K562 (cell line): ENCODE measurements around the gene ORAI2. TPM values are rescaled to one million over a fixed set of nuclear protein-coding genes. Genes with fewer than 3 reads are reported as not detected.
A peak's percentile ranks its signal among the peaks of the same experiment; 100 is the strongest.

Experiments used
- ATAC-seq: fragments of 200-7000 bp; cut with Tn5 transposase; 3 replicates; pipeline ENCODE4 v1.9.1; 2020; ENCODE audit warnings: moderate library complexity
- BruUV-seq: library from RNA; stranded (reverse); fragments of 400-500 nt; replicated peaks from 2 replicates; lab custom pipeline; 2021; lab: Mats Ljungman, UMichigan
- CTCF ChIA-PET: fragments of 300-600 bp; formaldehyde crosslinking; extraction: SDS; loops from one replicate; lab custom pipeline; 2021; ENCODE audit warnings: low intra/inter-chr PET ratio; lab: Yijun Ruan, JAX
- POLR2A ChIA-PET: fragments of 300-600, 350-650 bp; sonication (Branson Sonifier 250); formaldehyde crosslinking; extraction: SDS; loops from one replicate; lab custom pipeline; 2021; ENCODE audit warnings: antibody characterized with exemption, inconsistent platforms; lab: Yijun Ruan, JAX
- DNase-seq, 4 experiments: peaks; one replicate each; pipeline versions ENCODE4 v3.0.0 to v3.0.0-alpha.2; 2011 to 2018; ENCODE audit warnings: low spot score in 3 of 4, mixed read lengths in 3 of 4; ENCODE audit errors: extremely low read depth in 1 of 4
- FAIRE-seq: peaks from 2 replicates; lab custom pipeline; 2011; peaks lifted over from hg19 to GRCh38; lab: Jason Lieb, UNC
- H2AFZ ChIP-seq: 2 replicates; pipeline ENCODE4 v1.6.0; 2011; ENCODE audit warnings: low read depth, low read length, control low read depth, inconsistent platforms
- H3K27ac ChIP-seq: fragments of 200-600 bp; 3 replicates; pipeline ENCODE4 v1.8.0; 2011; ENCODE audit warnings: low read depth, mild to moderate bottlenecking, control low read depth, inconsistent platforms, low read length, moderate library complexity, mixed read lengths; ENCODE audit errors: extremely low read depth
- H3K27me3 ChIP-seq, 2 experiments: fragments of 300-600 bp in 1 of 2; 2 replicates in 1 of 2; 3 replicates in 1 of 2; pipeline versions ENCODE4 v1.6.0 to v1.8.0; 2011; ENCODE audit warnings: inconsistent platforms in 2 of 2, low read length in 2 of 2, mild to moderate bottlenecking in 1 of 2, mixed read lengths in 1 of 2, moderate library complexity in 1 of 2; ENCODE audit not compliant: control insufficient read depth in 2 of 2, insufficient read depth in 2 of 2
- H3K36me3 ChIP-seq: fragments of 300-600 bp; 3 replicates; pipeline ENCODE4 v1.8.0; 2011; ENCODE audit warnings: mild to moderate bottlenecking, low read length, inconsistent platforms; ENCODE audit not compliant: control insufficient read depth, insufficient read depth
- H3K4me1 ChIP-seq, 2 experiments: fragments of 200-600 bp in 1 of 2; replicated peaks in 1 of 2; 2 replicates in 1 of 2; 3 replicates in 1 of 2; pipeline versions ENCODE4 v1.5.1 to v1.8.0; 2011; ENCODE audit warnings: inconsistent platforms in 2 of 2, low read length in 2 of 2, mild to moderate bottlenecking in 1 of 2, mixed read lengths in 1 of 2, moderate library complexity in 1 of 2; ENCODE audit not compliant: control insufficient read depth in 2 of 2, insufficient read depth in 2 of 2
- H3K4me2 ChIP-seq: 2 replicates; pipeline ENCODE4 v1.6.1; 2011; ENCODE audit warnings: low read length, control low read depth, inconsistent platforms, mixed read lengths; ENCODE audit not compliant: insufficient read depth
- H3K4me3 ChIP-seq: fragments of 200-600 bp; sonication (generic), shearing (Covaris generic); 2 replicates; pipeline ENCODE4 v1.5.1; 2016; ENCODE audit warnings: control low read depth, inconsistent platforms
- H3K79me2 ChIP-seq: fragments of 200-600 bp; 3 replicates; pipeline ENCODE4 v1.8.0; 2011; ENCODE audit warnings: low read length, inconsistent platforms; ENCODE audit not compliant: control insufficient read depth, insufficient read depth
- H3K9ac ChIP-seq, 2 experiments: 2 replicates each; pipeline versions ENCODE4 v1.6.0 to v1.6.1; 2011; ENCODE audit warnings: low read depth in 2 of 2, low read length in 2 of 2, control low read depth in 1 of 2, inconsistent platforms in 1 of 2, mild to moderate bottlenecking in 1 of 2, mixed read lengths in 1 of 2; ENCODE audit not compliant: insufficient read depth in 1 of 2
- H3K9me1 ChIP-seq: one replicate; pipeline ENCODE4 v1.6.0; 2011; ENCODE audit warnings: inconsistent platforms, mild to moderate bottlenecking, low read length, moderate library complexity; ENCODE audit not compliant: control insufficient read depth, insufficient read depth
- H3K9me3 ChIP-seq: replicated peaks from 2 replicates; pipeline ENCODE4 v1.5.1; 2011; ENCODE audit warnings: low read depth, low read length, inconsistent platforms; ENCODE audit not compliant: control insufficient read depth, insufficient read depth
- H4K20me1 ChIP-seq: replicated peaks from 2 replicates; pipeline ENCODE4 v1.6.1; 2011; ENCODE audit warnings: low read length, inconsistent platforms, mixed read lengths; ENCODE audit not compliant: control insufficient read depth, insufficient read depth
- FOXA3 ChIP-seq, 2 experiments: fragments of 450-650 bp in 1 of 2; sonication (generic) in 1 of 2; formaldehyde crosslinking; IDR thresholded peaks in 1 of 2; conservative IDR thresholded peaks in 1 of 2; 2 replicates each; pipeline versions ENCODE4 v1.4.0 to v1.8.0; 2020 to 2022; ENCODE audit warnings: mild to moderate bottlenecking in 2 of 2, missing genetic modification reagents in 1 of 2
- HDAC2 ChIP-seq: fragments of 450-650 bp; IDR thresholded peaks from 2 replicates; pipeline ENCODE4 v1.6.1; 2016; ENCODE audit warnings: mild to moderate bottlenecking
- REST ChIP-seq, 2 experiments: fragments of 450-650 bp; formaldehyde crosslinking in 1 of 2; IDR thresholded peaks; 2 replicates each; pipeline versions ENCODE4 v1.4.0 to v1.6.1; 2014 to 2020; ENCODE audit warnings: mild to moderate bottlenecking in 2 of 2, borderline replicate concordance in 1 of 2, low read depth in 1 of 2
- ZNF212 ChIP-seq: fragments of 450-650 bp; formaldehyde crosslinking; IDR thresholded peaks from 2 replicates; pipeline ENCODE4 v1.4.0; 2020; ENCODE audit warnings: mild to moderate bottlenecking
- ZNF444 ChIP-seq: fragments of 250-450 bp; sonication (Bioruptor Pico); IDR thresholded peaks from 2 replicates; pipeline ENCODE4 v1.4.0; 2020; ENCODE audit warnings: mild to moderate bottlenecking, moderate library complexity
- WGBS: fragments of 100-300 bp; shearing (Covaris generic); methylation state at CpG from one replicate; pipeline ENCODE4 v1.1.6; 2016; ENCODE audit warnings: low coverage, mixed read lengths; ENCODE audit not compliant: insufficient coverage; ENCODE audit errors: missing lambda C conversion rate; 5-methylcytosine and 5-hydroxymethylcytosine counted together
- in situ Hi-C: fragments of 300-500 bp; cut with MboI; formaldehyde crosslinking; loops from 4 replicates; pipeline ENCODE4 v1.15.0; 2018; ENCODE audit warnings: inconsistent platforms, mixed read lengths
- intact Hi-C: fragments of 100-400 bp; cut with micrococcal nuclease; formaldehyde crosslinking; loops from 2 replicates; pipeline ENCODE4 v1.14.2; 2022
- polyA plus RNA-seq, 8 experiments: library from polyadenylated mRNA; depleted of rRNA in 4 of 8; stranded (reverse) in 5 of 8; unstranded in 3 of 8; fragments of >200 nt; fragmentation: Nextera tagmentation in 2 of 8; fragmentation: Illumina TruSeq in 1 of 8; extraction: Ambion mirVana in 2 of 8; extraction: Trizol in 1 of 8; gene quantifications; 2 replicates each; pipeline versions ENCODE4 v1.2.1 to v1.2.3, GENCODE V29; 2011 to 2014; ENCODE audit warnings: inconsistent platforms in 1 of 8, missing spikeins in 1 of 8
- total RNA-seq, 7 experiments: library from RNA; depleted of rRNA in 6 of 7; stranded (reverse); fragments of >200 nt in 6 of 7; fragmentation: Illumina TruSeq in 2 of 7; extraction: Trizol in 2 of 7; gene quantifications; 2 replicates each; pipeline versions ENCODE4 v1.2.1 to v1.2.3, GENCODE V29; 2011 to 2021; ENCODE audit warnings: low replicate concordance in 1 of 7
- TF ChIP-seq, protein P1 (sequence below): fragments of 200-800 bp; sonication (Bioruptor generic); IDR thresholded peaks from 2 replicates; pipeline ENCODE4 v1.6.1; 2017; ENCODE audit warnings: missing genetic modification characterization, missing compliant biosample characterization
- TF ChIP-seq, protein P2 (sequence below): fragments of 450-650 bp; formaldehyde crosslinking; IDR thresholded peaks from 2 replicates; pipeline ENCODE4 v1.4.0; 2022; ENCODE audit warnings: missing genetic modification characterization

Gene ORAI2
- total and polyA plus RNA-seq, 9 of the 15 experiments (the other 6 are each of a cell fraction or from before 2014, with no cell fraction given) = 1.1 to 27.7 (median 9.2) TPM

DNA sequence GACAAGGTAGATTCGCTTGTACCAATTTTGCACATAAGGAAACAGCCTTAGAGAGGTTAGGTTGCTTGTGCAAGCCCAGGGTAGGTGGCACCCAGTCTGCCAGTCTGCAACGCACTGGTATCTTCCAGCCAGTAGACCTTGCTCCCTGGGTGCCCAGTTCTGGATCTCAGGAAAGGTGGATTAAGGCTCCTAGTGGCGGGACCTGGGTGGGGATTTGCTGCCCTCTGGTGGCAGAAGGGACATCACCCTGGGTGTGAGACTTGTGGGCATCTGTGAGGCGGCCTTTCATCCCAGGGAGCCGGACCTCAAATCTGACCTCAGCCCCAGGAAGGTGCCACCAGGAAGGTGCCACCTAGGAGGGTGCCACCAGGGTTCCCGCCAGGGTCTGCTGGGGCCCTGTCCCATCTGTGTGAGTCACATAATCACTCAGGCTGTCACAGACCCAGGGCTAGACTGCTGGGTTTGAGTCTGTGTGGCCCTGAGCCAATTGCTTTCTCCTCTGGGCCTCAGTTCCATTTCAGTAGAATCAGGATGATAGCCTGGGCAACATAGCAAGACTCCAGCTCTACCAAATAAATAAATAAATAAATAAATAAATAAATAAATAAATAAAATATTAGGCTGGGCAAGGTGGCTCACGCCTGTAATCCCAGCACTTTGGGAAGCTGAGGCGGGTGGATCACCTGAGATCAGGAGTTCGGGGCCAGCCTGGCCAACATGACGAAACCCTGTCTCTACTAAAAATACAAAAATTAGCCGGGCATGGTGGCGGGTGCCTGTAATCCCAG, 42.5 kb upstream of the ORAI2 start:
- in situ Hi-C loops (loop anchor here (5.0 kb wide), 1 partner anchor 109 kb away; no protein-coding TSS in a partner anchor), intact Hi-C loops (loop anchor here (1.0 to 10.0 kb wide), 3 partner anchors 69 to 846 kb away; no protein-coding TSS in a partner anchor)
- POLR2A ChIA-PET = interaction anchor here (0.9 to 1.2 kb wide), 2 partner anchors 76 to 108 kb away, joined by 4 read pairs; no protein-coding TSS in a partner anchor
- FAIRE-seq (peak; percentile 89), DNase-seq (peak; percentile 82 to 87 (median 83)), ATAC-seq (peak; percentile 96)
- Histone ChIP-seq H3K36me3 (peaks cover 60% of the 10 kb centered on the region; the same call in 2 of the 3 replicates), H2AFZ (no peak overlapping the region), H3K27ac (no peak overlapping the region), H3K79me2 (no peaks in the 10 kb centered on the region), H3K27me3 (no peaks in the 10 kb centered on the region), H3K9me1 (no peaks in the 10 kb centered on the region), H3K9me3 (no peaks in the 10 kb centered on the region), H3K4me1 (peaks cover 0 to 4% of the 10 kb centered on the region in 2 experiments; a peak in 2 of 5 replicates), H3K9ac (no peak overlapping the region), H3K4me3 (no peak overlapping the region), H3K4me2 (no peak overlapping the region), H4K20me1 (peaks cover 9% of the 10 kb centered on the region)
- CTCF ChIA-PET = interaction anchor here (0.6 to 4.1 kb wide), 5 partner anchors 106 to 1027 kb away, joined by 3 to 33 read pairs (median 5); no protein-coding TSS in a partner anchor
- no TSS peak for BruUV-seq
- 68% methylated on average over 11 of the region's 12 CpGs for WGBS
- TF ChIP-seq HDAC2 = 0 out of 2 replicates have a peak, but pooled peaks have one; percentile 29
- TF ChIP-seq ZNF444 (CRISPR knock-in tag) = no peak
- TF ChIP-seq, protein P1, sequence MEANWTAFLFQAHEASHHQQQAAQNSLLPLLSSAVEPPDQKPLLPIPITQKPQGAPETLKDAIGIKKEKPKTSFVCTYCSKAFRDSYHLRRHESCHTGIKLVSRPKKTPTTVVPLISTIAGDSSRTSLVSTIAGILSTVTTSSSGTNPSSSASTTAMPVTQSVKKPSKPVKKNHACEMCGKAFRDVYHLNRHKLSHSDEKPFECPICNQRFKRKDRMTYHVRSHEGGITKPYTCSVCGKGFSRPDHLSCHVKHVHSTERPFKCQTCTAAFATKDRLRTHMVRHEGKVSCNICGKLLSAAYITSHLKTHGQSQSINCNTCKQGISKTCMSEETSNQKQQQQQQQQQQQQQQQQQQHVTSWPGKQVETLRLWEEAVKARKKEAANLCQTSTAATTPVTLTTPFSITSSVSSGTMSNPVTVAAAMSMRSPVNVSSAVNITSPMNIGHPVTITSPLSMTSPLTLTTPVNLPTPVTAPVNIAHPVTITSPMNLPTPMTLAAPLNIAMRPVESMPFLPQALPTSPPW (CRISPR knock-in tag) = no peak
- TF ChIP-seq REST (IDR thresholded peaks at IDR 0.05; ENCODE audit: borderline replicate concordance) = peak; percentile 83
- no peak for TF ChIP-seq REST (CRISPR knock-in tag; IDR thresholded peaks at IDR 0.05; ENCODE audit: low read depth)
- TF ChIP-seq FOXA3 (CRISPR knock-in tag; conservative IDR thresholded peaks at IDR 0.05 in 1 of 2, IDR thresholded peaks at IDR 0.05 in 1 of 2) = no peak
- TF ChIP-seq, protein P2, sequence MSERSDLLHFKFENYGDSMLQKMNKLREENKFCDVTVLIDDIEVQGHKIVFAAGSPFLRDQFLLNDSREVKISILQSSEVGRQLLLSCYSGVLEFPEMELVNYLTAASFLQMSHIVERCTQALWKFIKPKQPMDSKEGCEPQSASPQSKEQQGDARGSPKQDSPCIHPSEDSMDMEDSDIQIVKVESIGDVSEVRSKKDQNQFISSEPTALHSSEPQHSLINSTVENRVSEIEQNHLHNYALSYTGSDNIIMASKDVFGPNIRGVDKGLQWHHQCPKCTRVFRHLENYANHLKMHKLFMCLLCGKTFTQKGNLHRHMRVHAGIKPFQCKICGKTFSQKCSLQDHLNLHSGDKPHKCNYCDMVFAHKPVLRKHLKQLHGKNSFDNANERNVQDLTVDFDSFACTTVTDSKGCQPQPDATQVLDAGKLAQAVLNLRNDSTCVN (CRISPR knock-in tag) = no peak
- no peak for TF ChIP-seq ZNF212 (CRISPR knock-in tag)
